Progenitor cell of endocrine pancreas (in vitro differentiated cells): ENCODE data around the gene TUBA3C. TPM values are rescaled to one million over a fixed set of nuclear protein-coding genes. Genes with fewer than 3 reads are reported as not detected.

ENCODE experiments used
- DNase-seq: peaks from one replicate; pipeline ENCODE4 v3.0.0; 2021; ENCODE audit warnings: low spot score; ENCODE audit not compliant: unreplicated experiment
- H3K27ac Mint-ChIP-seq: 2 replicates; pipeline ENCODE4 v1.8.0; 2021; ENCODE audit warnings: mild to moderate bottlenecking, moderate library complexity, mixed read lengths
- H3K27me3 Mint-ChIP-seq: 2 replicates; pipeline ENCODE4 v1.8.0; 2021; ENCODE audit warnings: mixed read lengths
- H3K36me3 Mint-ChIP-seq: 2 replicates; pipeline ENCODE4 v1.8.0; 2022; ENCODE audit warnings: mixed read lengths; ENCODE audit not compliant: insufficient read depth
- H3K4me1 Mint-ChIP-seq: 2 replicates; pipeline ENCODE4 v1.8.0; 2021; ENCODE audit warnings: low read depth, mixed read lengths
- H3K4me3 Mint-ChIP-seq: 2 replicates; pipeline ENCODE4 v1.8.0; 2021; ENCODE audit warnings: low read depth, mild to moderate bottlenecking, moderate library complexity, mixed read lengths
- H3K9me3 Mint-ChIP-seq: 2 replicates; pipeline ENCODE4 v1.8.0; 2021; ENCODE audit warnings: low read depth, mixed read lengths
- CTCF ChIP-seq: fragments of 200-600 bp; sonication (generic); IDR thresholded peaks from one replicate; pipeline ENCODE4 v1.5.0; 2021; ENCODE audit warnings: antibody characterized with exemption, mild to moderate bottlenecking; ENCODE audit not compliant: unreplicated experiment
- total RNA-seq: library from RNA; stranded (reverse); gene quantifications from 2 replicates; pipeline ENCODE4 v1.2.1, GENCODE V29; 2021

The TUBA3C gene
- total RNA-seq, 1 donor from 2014 or later = not detected

GRCh38 chr13:19151581-19152263, 29.9 kb downstream of the TUBA3C start:
- H3K9me3 Mint-ChIP-seq = peaks cover 38% of the 10 kb centered on the region
- no peak for TF ChIP-seq CTCF
- no peak overlapping the region for H3K4me3 Mint-ChIP-seq
- no peaks in the 10 kb centered on the region for H3K4me1 Mint-ChIP-seq
- H3K36me3 Mint-ChIP-seq = peaks cover 5% of the 10 kb centered on the region
- no peak overlapping the region for H3K27ac Mint-ChIP-seq
- no peaks in the 10 kb centered on the region for H3K27me3 Mint-ChIP-seq
- no peak for DNase-seq

GRCh38 chr13:19150712-19151228, 30.9 kb downstream of the TUBA3C start:
- Mint-ChIP-seq H3K9me3 (peaks cover 44% of the 10 kb centered on the region), H3K4me1 (no peaks in the 10 kb centered on the region), H3K36me3 (peaks cover 5% of the 10 kb centered on the region), H3K27ac (no peak overlapping the region), H3K4me3 (no peak overlapping the region), H3K27me3 (no peaks in the 10 kb centered on the region)
- TF ChIP-seq CTCF = no peak
- no peak for DNase-seq

GRCh38 chr13:19150226-19150625, 31.4 kb downstream of the TUBA3C start:
- H3K36me3 Mint-ChIP-seq = peaks cover 5% of the 10 kb centered on the region
- H3K27me3 Mint-ChIP-seq = no peaks in the 10 kb centered on the region
- peaks cover 44% of the 10 kb centered on the region for H3K9me3 Mint-ChIP-seq

GRCh38 chr13:19148561-19148960, 33.1 kb downstream of the TUBA3C start:
- H3K4me3 Mint-ChIP-seq = no peak overlapping the region
- H3K4me1 Mint-ChIP-seq = no peaks in the 10 kb centered on the region
- no peaks in the 10 kb centered on the region for H3K27me3 Mint-ChIP-seq
- no peak for TF ChIP-seq CTCF
- peaks cover 5% of the 10 kb centered on the region for H3K36me3 Mint-ChIP-seq
- no peak for DNase-seq
- H3K27ac Mint-ChIP-seq = no peak overlapping the region
- peaks cover 47% of the 10 kb centered on the region for H3K9me3 Mint-ChIP-seq

More at GRCh38 chr13:19150226-19150625, 31.4 kb downstream of the TUBA3C start:
- no peak for TF ChIP-seq CTCF
- H3K4me3 Mint-ChIP-seq = no peak overlapping the region
- no peak overlapping the region for H3K27ac Mint-ChIP-seq
- no peaks in the 10 kb centered on the region for H3K4me1 Mint-ChIP-seq
- DNase-seq = no peak
